Measurements from ENCODE around the gene ZNF568. TPM values are rescaled to one million over a fixed set of nuclear protein-coding genes. Genes with fewer than 3 reads are reported as not detected.

ZNF568 gene
- total RNA-seq: 7.8 TPM

GRCh38 chr19:36915992-36916830 is at the start of gene ZNF568, which contains the start of gene ZNF829:
ZNF568 (plus strand) TSS chr19:36916332; CDS start chr19:36922771, 6,439 bp downstream.
ZNF829 (minus strand) TSS chr19:36916291; CDS start chr19:36915167, 1,124 bp downstream.
- peak; percentile 77 to 98 (median 98) for DNase-seq (ENCODE audit: low read depth in 2 of 3, low spot score in 2 of 3)

- no peak for DNase-seq (ENCODE audit: low read depth in 2 of 3, low spot score in 2 of 3)
Measured at GRCh38 chr19:36876993-36877938, 38.9 kb upstream of the ZNF568 start.

- DNase-seq (ENCODE audit: low read depth in 2 of 3, low spot score in 2 of 3): no peak
Measured at GRCh38 chr19:36891768-36892357, 24.3 kb upstream of the ZNF568 start.

GRCh38 chr19:36894849-36895383 is 21.2 kb upstream of the ZNF568 start:
- DNase-seq (ENCODE audit: low read depth in 2 of 3, low spot score in 2 of 3): no peak

GRCh38 chr19:36898422-36898821 is 17.7 kb upstream of the ZNF568 start:
- DNase-seq (ENCODE audit: low read depth in 2 of 3, low spot score in 2 of 3): no peak

GRCh38 chr19:36916991-36917390 is 859 bp downstream of the ZNF568 start:
- DNase-seq (ENCODE audit: low read depth in 2 of 3, low spot score in 2 of 3): no peak

- DNase-seq (ENCODE audit: low read depth in 2 of 3, low spot score in 2 of 3): no peak
Measured at GRCh38 chr19:36918090-36918489, 2.0 kb downstream of the ZNF568 start.

- DNase-seq (ENCODE audit: low read depth in 2 of 3, low spot score in 2 of 3): no peak
Measured at GRCh38 chr19:36931684-36932083, 15.6 kb downstream of the ZNF568 start.

- no peak for DNase-seq (ENCODE audit: low read depth in 2 of 3, low spot score in 2 of 3)
Measured at GRCh38 chr19:36939153-36939552, 23.0 kb downstream of the ZNF568 start.

- DNase-seq (ENCODE audit: low read depth in 2 of 3, low spot score in 2 of 3): no peak
Measured at GRCh38 chr19:36950335-36951119, 34.4 kb downstream of the ZNF568 start.

- DNase-seq (ENCODE audit: low read depth in 2 of 3, low spot score in 2 of 3): no peak
Measured at GRCh38 chr19:36962346-36962745, 46.2 kb downstream of the ZNF568 start.

GRCh38 chr19:36963280-36963679 is 47.1 kb downstream of the ZNF568 start:
- no peak for DNase-seq (ENCODE audit: low read depth in 2 of 3, low spot score in 2 of 3)

GRCh38 chr19:36972571-36972970 is 56.4 kb downstream of the ZNF568 start:
- DNase-seq (ENCODE audit: low read depth in 2 of 3, low spot score in 2 of 3): no peak

GRCh38 chr19:36973021-36973843 is 57.1 kb downstream of the ZNF568 start:
- peak; percentile 53 to 92 (median 92) for DNase-seq (ENCODE audit: low read depth in 2 of 3, low spot score in 2 of 3)

- DNase-seq (ENCODE audit: low read depth in 2 of 3, low spot score in 2 of 3): no peak
Measured at GRCh38 chr19:36973844-36974195, 57.7 kb downstream of the ZNF568 start.

- DNase-seq (ENCODE audit: low read depth in 2 of 3, low spot score in 2 of 3): no peak
Measured at GRCh38 chr19:36986131-36986530, 70.0 kb downstream of the ZNF568 start.

GRCh38 chr19:36986601-36987000 is 70.5 kb downstream of the ZNF568 start:
- no peak for DNase-seq (ENCODE audit: low read depth in 2 of 3, low spot score in 2 of 3)

- no peak for DNase-seq (ENCODE audit: low read depth in 2 of 3, low spot score in 2 of 3)
Measured at GRCh38 chr19:36987091-36987490, 71.0 kb downstream of the ZNF568 start.

Data from hematopoietic multipotent progenitor cell (in vitro differentiated cells).